22Rv1 (cell line): Measurements from ENCODE around the gene RB1.

Experiments used
- CTCF ChIP-seq: fragments of 450-650 bp; IDR thresholded peaks from 2 replicates; pipeline ENCODE4 v1.5.1; 2017; ENCODE audit warnings: mild to moderate bottlenecking
- ZFX ChIP-seq: fragments of 450-650 bp; IDR thresholded peaks from 2 replicates; pipeline ENCODE4 v1.6.1; 2017; ENCODE audit warnings: antibody characterized with exemption, borderline replicate concordance

GRCh38 chr13:48494874-48495273 lies 191.3 kb downstream of the RB1 start:
- TF ChIP-seq CTCF (no peak), ZFX (no peak)
